ENCODE results near the gene HADHB.

HADHB gene

GRCh38 chr2:26229595-26229994, 15.1 kb upstream of the HADHB start:
- no peak overlapping the region for H3K27ac ChIP-seq
- no peak for TF ChIP-seq ZFX (IDR thresholded peaks at IDR 0.05)
- no peak for TF ChIP-seq CTCF (conservative IDR thresholded peaks at IDR 0.05)

- H3K27ac ChIP-seq = no peak overlapping the region
- TF ChIP-seq ZFX (IDR thresholded peaks at IDR 0.05) (no peak), CTCF (conservative IDR thresholded peaks at IDR 0.05) (no peak)
Measured at GRCh38 chr2:26230806-26231205, 13.9 kb upstream of the HADHB start.

GRCh38 chr2:26235089-26235488, 9.7 kb upstream of the HADHB start:
- peak; percentile 52 for TF ChIP-seq CTCF (conservative IDR thresholded peaks at IDR 0.05)
- TF ChIP-seq ZFX (IDR thresholded peaks at IDR 0.05) = no peak

GRCh38 chr2:26237868-26238267, 6.9 kb upstream of the HADHB start:
- TF ChIP-seq ZFX (IDR thresholded peaks at IDR 0.05) (no peak), CTCF (conservative IDR thresholded peaks at IDR 0.05) (no peak)
- H3K27ac ChIP-seq = no peak overlapping the region

More at GRCh38 chr2:26235089-26235488, 9.7 kb upstream of the HADHB start:
- no peak overlapping the region for H3K27ac ChIP-seq

- no peak for TF ChIP-seq ZFX (IDR thresholded peaks at IDR 0.05)
- TF ChIP-seq CTCF (conservative IDR thresholded peaks at IDR 0.05) = no peak
- H3K27ac ChIP-seq = no peak overlapping the region
Measured at GRCh38 chr2:26238311-26238958, 6.3 kb upstream of the HADHB start.

- TF ChIP-seq CTCF (conservative IDR thresholded peaks at IDR 0.05) (no peak), ZFX (IDR thresholded peaks at IDR 0.05) (no peak)
- no peak overlapping the region for H3K27ac ChIP-seq
Measured at GRCh38 chr2:26241928-26242436, 2.8 kb upstream of the HADHB start.

- peak overlapping the region; percentile 90 for H3K27ac ChIP-seq
- TF ChIP-seq ZFX (IDR thresholded peaks at IDR 0.05) (no peak), CTCF (conservative IDR thresholded peaks at IDR 0.05) (no peak)
Measured at GRCh38 chr2:26243470-26244308, 1.1 kb upstream of the HADHB start.
